ENCODE measurements around the gene HIVEP3.
A peak's percentile ranks its signal among the peaks of the same experiment; 100 is the strongest.

HIVEP3 gene

GRCh38 chr1:41859686-41860085 lies 59.0 kb downstream of the HIVEP3 start:
- DNase-seq (ENCODE audit: low read depth in 1 of 2, low spot score in 1 of 2), result no peak
- TF ChIP-seq CTCF (IDR thresholded peaks at IDR 0.05; ENCODE audit: insufficient read depth, low read length) (no peak), SPI1 (IDR thresholded peaks at IDR 0.05; ENCODE audit: borderline replicate concordance, low read depth) (peak; percentile 5; the same call in 1 of the 2 replicates)
- H3K27me3 ChIP-seq (ENCODE audit: insufficient read depth, poor library complexity, severe bottlenecking), result peaks cover 6% of the 10 kb centered on the region
- H3K4me3 ChIP-seq (replicated peaks; ENCODE audit: insufficient read depth, low read length), result no peak overlapping the region
- no peak overlapping the region for H3K27ac ChIP-seq (replicated peaks)

- no peak overlapping the region for H3K27ac ChIP-seq (replicated peaks)
- no peak for DNase-seq (ENCODE audit: low read depth in 1 of 2, low spot score in 1 of 2)
Observed at GRCh38 chr1:41856944-41857285, 61.8 kb downstream of the HIVEP3 start.

GRCh38 chr1:41856151-41856943 lies 62.4 kb downstream of the HIVEP3 start:
- no peak overlapping the region for H3K27ac ChIP-seq (replicated peaks)

More at GRCh38 chr1:41856944-41857285, 61.8 kb downstream of the HIVEP3 start:
- Histone ChIP-seq H3K27me3 (ENCODE audit: insufficient read depth, poor library complexity, severe bottlenecking) (no peaks in the 10 kb centered on the region), H3K4me3 (replicated peaks; ENCODE audit: insufficient read depth, low read length) (no peak overlapping the region)
- TF ChIP-seq POLR2AphosphoS5 (IDR thresholded peaks at IDR 0.05; ENCODE audit: low read depth) (no peak), REST (IDR thresholded peaks at IDR 0.05; ENCODE audit: insufficient replicate concordance, low read depth) (no peak), SPI1 (IDR thresholded peaks at IDR 0.05; ENCODE audit: borderline replicate concordance, low read depth) (no peak), GABPA (IDR thresholded peaks at IDR 0.05; ENCODE audit: low read depth) (no peak), CTCF (IDR thresholded peaks at IDR 0.05; ENCODE audit: insufficient read depth, low read length) (no peak)

More at GRCh38 chr1:41856151-41856943, 62.4 kb downstream of the HIVEP3 start:
- TF ChIP-seq SPI1 (IDR thresholded peaks at IDR 0.05; ENCODE audit: borderline replicate concordance, low read depth) (no peak), REST (IDR thresholded peaks at IDR 0.05; ENCODE audit: insufficient replicate concordance, low read depth) (no peak), POLR2AphosphoS5 (IDR thresholded peaks at IDR 0.05; ENCODE audit: low read depth) (no peak), GABPA (IDR thresholded peaks at IDR 0.05; ENCODE audit: low read depth) (no peak), CTCF (IDR thresholded peaks at IDR 0.05; ENCODE audit: insufficient read depth, low read length) (no peak)
- no peaks in the 10 kb centered on the region for H3K27me3 ChIP-seq (ENCODE audit: insufficient read depth, poor library complexity, severe bottlenecking)
- DNase-seq (ENCODE audit: low read depth in 1 of 2, low spot score in 1 of 2), result no peak
- no peak overlapping the region for H3K4me3 ChIP-seq (replicated peaks; ENCODE audit: insufficient read depth, low read length)
